Psoas muscle (tissue), 8 donors: ENCODE results near the gene CYB5D1. TPM values are rescaled to one million over a fixed set of nuclear protein-coding genes. Genes with fewer than 3 reads are reported as not detected.

ENCODE experiments used
- ATAC-seq, 4 donors: fragments of 200-7000 bp; cut with Tn5 transposase; one replicate each; pipeline ENCODE4 v1.9.1; 2020; ENCODE audit warnings: moderate library complexity in 3 of 4, mild to moderate bottlenecking in 2 of 4
- DNase-seq, 2 donors: peaks; one replicate each; pipeline ENCODE4 v3.0.0-alpha.2; 2020
- H3K27ac ChIP-seq: fragments of 200-600 bp; one replicate; pipeline ENCODE4 v1.8.0; 2022
- H3K27me3 ChIP-seq, 3 donors: fragments of 200-600 bp in 1 of 3; one replicate each; pipeline versions ENCODE4 v1.6.1 to v1.8.0; 2013 to 2022; ENCODE audit warnings: low read length in 2 of 3, mild to moderate bottlenecking in 2 of 3, moderate library complexity in 1 of 3; ENCODE audit not compliant: insufficient read depth in 3 of 3
- H3K36me3 ChIP-seq, 2 donors: fragments of 200-600 bp in 1 of 2; one replicate each; pipeline versions ENCODE4 v1.6.1 to v1.8.0; 2013 to 2022; ENCODE audit warnings: low read depth in 1 of 2, mild to moderate bottlenecking in 1 of 2, moderate library complexity in 1 of 2; ENCODE audit not compliant: insufficient read depth in 1 of 2
- H3K4me1 ChIP-seq: fragments of 200-600 bp; one replicate; pipeline ENCODE4 v1.8.0; 2022
- H3K4me3 ChIP-seq: fragments of 200-600 bp; one replicate; pipeline ENCODE4 v1.8.0; 2022; ENCODE audit warnings: mild to moderate bottlenecking
- H3K9me3 ChIP-seq: fragments of 200-600 bp; one replicate; pipeline ENCODE4 v1.8.0; 2022
- WGBS, 3 donors: extraction: QIAGEN DNeasy Blood & Tissue Kit; methylation state at CpG; one replicate each; pipeline versions ENCODE4 v1.1.6 to v1.1.7; 2013; 5-methylcytosine and 5-hydroxymethylcytosine counted together
- intact Hi-C, 2 donors: fragments of 100-400 bp; cut with DNase I; formaldehyde crosslinking; loops; one replicate each; pipeline versions ENCODE4 v1.11.0 to v1.14.2; 2022
- polyA plus RNA-seq, 3 donors: library from polyadenylated mRNA; stranded (reverse); fragments of 200-250 nt; gene quantifications; one replicate each; pipeline ENCODE4 v1.2.3, GENCODE V29; 2013
- total RNA-seq, 4 donors: library from RNA; stranded (reverse); fragmentation: NEBNext Ultra II Directional in 2 of 4; extraction: Animal tissue kit (Norgen Biotek cat#: 25700) in 2 of 4; gene quantifications; one replicate each; pipeline versions ENCODE4 v1.2.1 to v1.2.4, GENCODE V29; 2021 to 2023
- TF ChIP-seq, protein P1 (sequence below): fragments of 200-600 bp; IDR thresholded peaks from one replicate; pipeline ENCODE4 v1.8.0; 2022; ENCODE audit warnings: antibody characterized with exemption
- donor health status: healthy with polysubstance abuse.
- donor health status: DM: no; HTN: no; CAD: no; lungs with moderate emphysema.
- donor health status: Bipolar disorder and iron deficiency.
- donor health status: healthy.
- donor health status: DM: yes; HTN: yes; CAD: no.
- donor health status: DM: no; HTN: no; CAD: no.
- donor health status: DM: no; HTN: no; CAD: no.
- donor health status: DM: yes; HTN: yes; CAD: no.

The CYB5D1 gene
- total and polyA plus RNA-seq, 7 donors, result 7.1 to 31.7 (median 10.4) TPM

GRCh38 chr17:7910711-7911110 is 52.9 kb downstream of the CYB5D1 start:
- 93 to 96% (median 96%) methylated on average over 13 of the region's 13 CpGs for WGBS, 3 donors
- intact Hi-C loops, result loop anchor here (5.0 to 10.0 kb wide), 3 partner anchors 48 to 147 kb away; no protein-coding TSS in a partner anchor
- no peak for ATAC-seq
- Histone ChIP-seq H3K36me3 (peaks cover 0 to 37% of the 10 kb centered on the region in 2 donors), H3K9me3 (no peaks in the 10 kb centered on the region), H3K4me3 (no peak overlapping the region), H3K27me3 (no peaks in the 10 kb centered on the region), H3K27ac (no peak overlapping the region), H3K4me1 (peaks cover 13% of the 10 kb centered on the region)
- TF ChIP-seq, protein P1, sequence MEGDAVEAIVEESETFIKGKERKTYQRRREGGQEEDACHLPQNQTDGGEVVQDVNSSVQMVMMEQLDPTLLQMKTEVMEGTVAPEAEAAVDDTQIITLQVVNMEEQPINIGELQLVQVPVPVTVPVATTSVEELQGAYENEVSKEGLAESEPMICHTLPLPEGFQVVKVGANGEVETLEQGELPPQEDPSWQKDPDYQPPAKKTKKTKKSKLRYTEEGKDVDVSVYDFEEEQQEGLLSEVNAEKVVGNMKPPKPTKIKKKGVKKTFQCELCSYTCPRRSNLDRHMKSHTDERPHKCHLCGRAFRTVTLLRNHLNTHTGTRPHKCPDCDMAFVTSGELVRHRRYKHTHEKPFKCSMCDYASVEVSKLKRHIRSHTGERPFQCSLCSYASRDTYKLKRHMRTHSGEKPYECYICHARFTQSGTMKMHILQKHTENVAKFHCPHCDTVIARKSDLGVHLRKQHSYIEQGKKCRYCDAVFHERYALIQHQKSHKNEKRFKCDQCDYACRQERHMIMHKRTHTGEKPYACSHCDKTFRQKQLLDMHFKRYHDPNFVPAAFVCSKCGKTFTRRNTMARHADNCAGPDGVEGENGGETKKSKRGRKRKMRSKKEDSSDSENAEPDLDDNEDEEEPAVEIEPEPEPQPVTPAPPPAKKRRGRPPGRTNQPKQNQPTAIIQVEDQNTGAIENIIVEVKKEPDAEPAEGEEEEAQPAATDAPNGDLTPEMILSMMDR, result no peak
- no peak for DNase-seq

DNA sequence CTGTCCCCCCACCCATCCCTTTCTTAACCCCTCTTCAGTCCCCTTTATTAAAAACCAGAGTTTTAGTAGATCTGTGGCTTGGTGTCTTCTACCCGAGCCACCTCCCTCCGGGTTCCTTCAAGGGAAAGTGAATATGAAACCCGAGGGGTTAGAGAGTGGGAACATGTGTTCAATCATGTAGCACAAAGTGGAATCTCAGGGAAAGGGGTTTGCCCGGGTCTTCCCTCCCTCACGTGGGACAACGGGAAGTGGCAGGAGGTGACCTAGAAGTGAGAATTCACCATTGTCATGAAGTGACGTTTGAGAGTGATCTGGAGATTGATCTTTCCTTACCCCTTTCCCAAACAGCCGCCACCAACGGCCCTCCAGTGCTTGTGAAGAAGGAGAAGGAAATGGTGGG is 53.3 kb downstream of the CYB5D1 start:
- ATAC-seq (no peak), DNase-seq (no peak)
- H3K36me3 ChIP-seq, result peaks cover 0 to 37% of the 10 kb centered on the region in 2 donors
- H3K27me3 ChIP-seq, result no peaks in the 10 kb centered on the region
- 67 to 78% (median 71%) methylated on average over 9 of the region's 9 CpGs for WGBS, 3 donors
- peaks cover 13% of the 10 kb centered on the region for H3K4me1 ChIP-seq
- H3K9me3 ChIP-seq, result no peaks in the 10 kb centered on the region
- TF ChIP-seq, protein P1, result no peak
- intact Hi-C loops, result loop anchor here (5.0 to 10.0 kb wide), 3 partner anchors 49 to 146 kb away; no protein-coding TSS in a partner anchor
- H3K4me3 ChIP-seq, result no peak overlapping the region
- no peak overlapping the region for H3K27ac ChIP-seq

Other genes starting within 250 kb of the CYB5D1 start
- 100 to 1,000 TPM; 105 to 120 (median 114) TPM for gene FXR2, start 243.1 kb upstream of the CYB5D1 start, total RNA-seq
- gene FXR2, start 243.1 kb upstream of the CYB5D1 start, polyA plus RNA-seq, result 100 to 1,000 TPM in 1 of 3 donors, 10 to 100 TPM in 2; 88.2 to 164 (median 92.1) TPM
- gene SAT2, start 230.2 kb upstream of the CYB5D1 start, total RNA-seq, result 10 to 100 TPM; 60.7 to 70.4 (median 66.2) TPM
- 100 to 1,000 TPM; 105 to 112 (median 108) TPM for gene SAT2, start 230.2 kb upstream of the CYB5D1 start, polyA plus RNA-seq
- 1 to 10 TPM in 1 of 4 donors, under 1 TPM in 3; 0.19 to 1.6 (median 0.55) TPM for gene SHBG, start 227.9 kb upstream of the CYB5D1 start, total RNA-seq
- under 1 TPM; 0.26 to 0.53 (median 0.45) TPM for gene SHBG, start 227.9 kb upstream of the CYB5D1 start, polyA plus RNA-seq
- gene ATP1B2, start 207.1 kb upstream of the CYB5D1 start, total RNA-seq, result 1 to 10 TPM in 2 of 4 donors, under 1 TPM in 2; 0.78 to 5.7 (median 1.3) TPM
- gene ATP1B2, start 207.1 kb upstream of the CYB5D1 start, polyA plus RNA-seq, result 1 to 10 TPM in 1 of 3 donors, under 1 TPM in 2; 0.36 to 1.0 (median 0.51) TPM
- gene TP53, start 170.5 kb upstream of the CYB5D1 start, total RNA-seq, result 10 to 100 TPM; 18.1 to 36.7 (median 19.4) TPM
- gene TP53, start 170.5 kb upstream of the CYB5D1 start, polyA plus RNA-seq, result 10 to 100 TPM in 2 of 3 donors, 1 to 10 TPM in 1; 7.4 to 15.7 (median 10.6) TPM
- 1 to 10 TPM; 4.5 to 6.6 (median 5.0) TPM for gene WRAP53, start 169.5 kb upstream of the CYB5D1 start, total RNA-seq
- gene WRAP53, start 169.5 kb upstream of the CYB5D1 start, polyA plus RNA-seq, result 10 to 100 TPM in 2 of 3 donors, 1 to 10 TPM in 1; 6.5 to 14.4 (median 11.2) TPM
- under 1 TPM in 3 of 4 donors, not detected in 1; 0.11 to 0.37 (median 0.17) TPM for gene EFNB3, start 152.8 kb upstream of the CYB5D1 start, total RNA-seq
- gene EFNB3, start 152.8 kb upstream of the CYB5D1 start, polyA plus RNA-seq, result under 1 TPM in 2 of 3 donors, not detected in 1; 0.09 to 0.12 TPM
- under 1 TPM; 0.04 to 0.10 (median 0.05) TPM for gene DNAH2, start 140.3 kb upstream of the CYB5D1 start, total RNA-seq
- gene DNAH2, start 140.3 kb upstream of the CYB5D1 start, polyA plus RNA-seq, result under 1 TPM; 0.01 to 0.10 (median 0.08) TPM
- 10 to 100 TPM; 11.8 to 26.0 (median 17.9) TPM for gene KDM6B, start 23.8 kb upstream of the CYB5D1 start, total RNA-seq
- 10 to 100 TPM in 1 of 3 donors, 1 to 10 TPM in 2; 2.8 to 16.6 (median 6.3) TPM for gene KDM6B, start 23.8 kb upstream of the CYB5D1 start, polyA plus RNA-seq
- gene TMEM88, start 2.9 kb upstream of the CYB5D1 start, total RNA-seq, result 10 to 100 TPM; 16.3 to 31.3 (median 19.0) TPM
- gene TMEM88, start 2.9 kb upstream of the CYB5D1 start, polyA plus RNA-seq, result 10 to 100 TPM; 24.0 to 57.4 (median 42.6) TPM
- gene NAA38, start 444 bp upstream of the CYB5D1 start, total RNA-seq, result 10 to 100 TPM; 60.8 to 95.4 (median 73.3) TPM
- gene NAA38, start 444 bp upstream of the CYB5D1 start, polyA plus RNA-seq, result 100 to 1,000 TPM; 104 to 148 (median 109) TPM
- 10 to 100 TPM in 1 of 4 donors, 1 to 10 TPM in 3; 5.8 to 13.1 (median 7.5) TPM for gene CHD3, start 30.8 kb downstream of the CYB5D1 start, total RNA-seq
- gene CHD3, start 30.8 kb downstream of the CYB5D1 start, polyA plus RNA-seq, result 1 to 10 TPM; 3.3 to 6.9 (median 6.8) TPM
- 1 to 10 TPM in 2 of 4 donors, under 1 TPM in 2; 0.62 to 2.6 (median 1.0) TPM for gene RNF227, start 58.3 kb downstream of the CYB5D1 start, total RNA-seq
- gene RNF227, start 58.3 kb downstream of the CYB5D1 start, polyA plus RNA-seq, result 1 to 10 TPM; 1.5 to 2.4 (median 1.6) TPM
- under 1 TPM in 3 of 4 donors, not detected in 1; 0.38 to 0.77 (median 0.57) TPM for gene KCNAB3, start 71.9 kb downstream of the CYB5D1 start, total RNA-seq
- under 1 TPM; 0.18 to 0.52 (median 0.21) TPM for gene KCNAB3, start 71.9 kb downstream of the CYB5D1 start, polyA plus RNA-seq
- gene TRAPPC1, start 73.9 kb downstream of the CYB5D1 start, total RNA-seq, result 10 to 100 TPM; 47.7 to 84.9 (median 75.0) TPM
- gene TRAPPC1, start 73.9 kb downstream of the CYB5D1 start, polyA plus RNA-seq, result 10 to 100 TPM; 64.0 to 78.4 (median 76.1) TPM
- gene CNTROB, start 74.2 kb downstream of the CYB5D1 start, total RNA-seq, result 1 to 10 TPM; 5.5 to 9.5 (median 7.4) TPM
- gene CNTROB, start 74.2 kb downstream of the CYB5D1 start, polyA plus RNA-seq, result 1 to 10 TPM; 5.9 to 9.6 (median 8.8) TPM
- not detected for gene GUCY2D, start 144.6 kb downstream of the CYB5D1 start, total RNA-seq
- not detected for gene GUCY2D, start 144.6 kb downstream of the CYB5D1 start, polyA plus RNA-seq
- under 1 TPM in 3 of 4 donors, not detected in 1; 0.13 to 0.42 (median 0.32) TPM for gene ALOX15B, start 181.1 kb downstream of the CYB5D1 start, total RNA-seq
- gene ALOX15B, start 181.1 kb downstream of the CYB5D1 start, polyA plus RNA-seq, result 1 to 10 TPM in 1 of 3 donors, under 1 TPM in 1, not detected in 1; 0.09 to 1.1 TPM
- gene ALOX12B, start 229.7 kb downstream of the CYB5D1 start, total RNA-seq, result not detected
- not detected for gene ALOX12B, start 229.7 kb downstream of the CYB5D1 start, polyA plus RNA-seq